ENCODE data around the gene PIAS4. TPM values are rescaled to one million over a fixed set of nuclear protein-coding genes. Genes with fewer than 3 reads are reported as not detected.

The PIAS4 gene
- total RNA-seq, 1 experiment from 2014 or later: 45.7 TPM

DNA sequence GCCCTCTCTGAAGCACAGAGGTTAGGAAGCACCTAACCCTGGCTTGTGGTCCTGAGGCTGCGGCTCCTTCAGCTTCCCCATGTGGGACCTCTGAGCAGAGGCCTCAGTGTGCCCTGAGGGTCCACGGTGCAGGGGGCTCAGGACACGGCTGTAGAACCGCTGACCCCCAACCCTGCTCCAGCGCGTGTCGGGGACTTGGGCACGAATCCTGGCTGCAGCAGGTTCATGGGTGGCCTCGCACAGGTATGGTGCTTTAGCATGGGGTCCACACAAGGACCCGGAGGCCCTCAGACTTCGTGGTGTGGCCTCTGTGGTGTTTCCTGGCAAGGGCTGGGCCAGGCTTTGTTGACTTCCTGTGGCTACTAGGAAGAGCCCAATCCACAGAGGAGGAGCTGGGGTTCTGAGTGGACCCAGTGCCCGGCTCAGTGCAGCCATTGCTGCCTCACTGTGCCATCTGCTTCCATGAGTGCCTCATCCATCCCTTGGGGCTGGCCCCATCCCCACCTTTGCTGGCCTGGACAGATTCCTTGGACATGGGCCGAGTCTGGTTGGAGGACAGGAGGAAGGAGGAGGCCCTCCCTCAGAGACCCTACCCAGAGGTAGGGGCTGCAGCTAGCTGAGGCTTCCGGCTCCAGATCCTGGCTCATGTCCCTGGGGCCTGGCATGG is 34.7 kb downstream of the PIAS4 start:
- Histone ChIP-seq H3K36me3 (ENCODE audit: control insufficient read depth, insufficient read depth, low read length) (no peaks in the 10 kb centered on the region), H3K4me3 (ENCODE audit: low read depth, low read length) (no peak overlapping the region), H3K27me3 (replicated peaks; ENCODE audit: control insufficient read depth, insufficient read depth, low read length) (no peaks in the 10 kb centered on the region), H3K4me1 (no peaks in the 10 kb centered on the region), H3K9me3 (no peaks in the 10 kb centered on the region)
- Mint-ChIP-seq H3K9me3 (ENCODE audit: unreplicated experiment) (no peaks in the 10 kb centered on the region), H3K27ac (ENCODE audit: unreplicated experiment) (no peak overlapping the region), H3K27me3 (ENCODE audit: insufficient read depth, unreplicated experiment) (no peaks in the 10 kb centered on the region), H3K36me3 (ENCODE audit: insufficient read depth, unreplicated experiment) (peaks cover 92% of the 10 kb centered on the region), H3K4me1 (ENCODE audit: low read depth, unreplicated experiment) (no peaks in the 10 kb centered on the region), H3K4me3 (ENCODE audit: unreplicated experiment) (no peak overlapping the region)
- no peak for TF ChIP-seq CTCF (IDR thresholded peaks at IDR 0.05; ENCODE audit: insufficient read depth in 1 of 2, low read depth in 1 of 2, low read length in 1 of 2, severe bottlenecking in 1 of 2, unreplicated experiment in 1 of 2)
- intact Hi-C loops (cut with micrococcal nuclease; ENCODE audit: unreplicated experiment): no loop called here
- ChIA-PET CTCF (no interaction called here), POLR2A (no interaction called here)
- DNase-seq: no peak
- no TSS peak for BruUV-seq (replicated peaks)

GRCh38 chr19:4042731-4043082 is 35.2 kb downstream of the PIAS4 start:
- Mint-ChIP-seq H3K27me3 (ENCODE audit: insufficient read depth, unreplicated experiment) (no peaks in the 10 kb centered on the region), H3K36me3 (ENCODE audit: insufficient read depth, unreplicated experiment) (peaks cover 88% of the 10 kb centered on the region), H3K27ac (ENCODE audit: unreplicated experiment) (no peak overlapping the region), H3K4me3 (ENCODE audit: unreplicated experiment) (no peak overlapping the region), H3K4me1 (ENCODE audit: low read depth, unreplicated experiment) (no peaks in the 10 kb centered on the region), H3K9me3 (ENCODE audit: unreplicated experiment) (no peaks in the 10 kb centered on the region)
- no TSS peak for BruUV-seq (replicated peaks)
- no peaks in the 10 kb centered on the region for H3K4me1 ChIP-seq
- no peaks in the 10 kb centered on the region for H3K9me3 ChIP-seq
- H3K27me3 ChIP-seq (replicated peaks; ENCODE audit: control insufficient read depth, insufficient read depth, low read length): no peaks in the 10 kb centered on the region
- intact Hi-C loops (cut with micrococcal nuclease; ENCODE audit: unreplicated experiment): no loop called here
- no peak for TF ChIP-seq CTCF (IDR thresholded peaks at IDR 0.05; ENCODE audit: insufficient read depth in 1 of 2, low read depth in 1 of 2, low read length in 1 of 2, severe bottlenecking in 1 of 2, unreplicated experiment in 1 of 2)
- CTCF ChIA-PET: no interaction called here
- POLR2A ChIA-PET: no interaction called here
- H3K4me3 ChIP-seq (ENCODE audit: low read depth, low read length): no peak overlapping the region
- no peak for DNase-seq
- no peaks in the 10 kb centered on the region for H3K36me3 ChIP-seq (ENCODE audit: control insufficient read depth, insufficient read depth, low read length)

GRCh38 chr19:4043401-4043800 is 35.9 kb downstream of the PIAS4 start:
- intact Hi-C loops (cut with micrococcal nuclease; ENCODE audit: unreplicated experiment): no loop called here
- BruUV-seq (replicated peaks): no TSS peak
- no peak for DNase-seq
- Histone ChIP-seq H3K9me3 (no peaks in the 10 kb centered on the region), H3K36me3 (ENCODE audit: control insufficient read depth, insufficient read depth, low read length) (no peaks in the 10 kb centered on the region), H3K4me1 (no peaks in the 10 kb centered on the region), H3K4me3 (ENCODE audit: low read depth, low read length) (no peak overlapping the region), H3K27me3 (replicated peaks; ENCODE audit: control insufficient read depth, insufficient read depth, low read length) (no peaks in the 10 kb centered on the region)
- ChIA-PET CTCF (interaction anchor here (0.6 kb wide), 1 partner anchor 20 kb away, joined by 5 read pairs; no protein-coding TSS in a partner anchor), POLR2A (no interaction called here)
- no peak for TF ChIP-seq CTCF (IDR thresholded peaks at IDR 0.05; ENCODE audit: insufficient read depth in 1 of 2, low read depth in 1 of 2, low read length in 1 of 2, severe bottlenecking in 1 of 2, unreplicated experiment in 1 of 2)
- Mint-ChIP-seq H3K4me1 (ENCODE audit: low read depth, unreplicated experiment) (no peaks in the 10 kb centered on the region), H3K4me3 (ENCODE audit: unreplicated experiment) (no peak overlapping the region), H3K27ac (ENCODE audit: unreplicated experiment) (peak overlapping the region; percentile 55), H3K36me3 (ENCODE audit: insufficient read depth, unreplicated experiment) (peaks cover 88% of the 10 kb centered on the region), H3K27me3 (ENCODE audit: insufficient read depth, unreplicated experiment) (no peaks in the 10 kb centered on the region), H3K9me3 (ENCODE audit: unreplicated experiment) (no peaks in the 10 kb centered on the region)

Data from Caco-2 (cell line).